Stimulated activated CD4-positive, alpha-beta T cell treated with anti-CD3 and anti-CD28 coated beads, TNF-alpha, amount 100 ng/mL, for 24 hours (primary cell): ENCODE measurements around the gene LSM4.

Source experiments
- DNase-seq, 3 experiments: peaks; one replicate each; pipeline ENCODE4 v3.0.0-alpha.2; 2020; ENCODE audit warnings: low read depth in 3 of 3

LSM4 gene

GRCh38 chr19:18279266-18279515 lies 43.7 kb downstream of the LSM4 start:
- no peak for DNase-seq

- peak in 1 of 3 experiments; percentile 52 for DNase-seq
Observed at GRCh38 chr19:18278521-18279265, 44.2 kb downstream of the LSM4 start.

GRCh38 chr19:18274781-18275356 lies 48.0 kb downstream of the LSM4 start:
- no peak for DNase-seq

GRCh38 chr19:18274219-18274780 lies 48.6 kb downstream of the LSM4 start, which contains the start of gene IQCN:
TSS of gene IQCN (minus strand) at chr19:18274452. CDS start at chr19:18269478, 4,974 bp downstream.
- no peak for DNase-seq

- no peak for DNase-seq
Observed at GRCh38 chr19:18273561-18274218, 49.2 kb downstream of the LSM4 start.

- DNase-seq, result no peak
Observed at GRCh38 chr19:18271433-18271841, 51.4 kb downstream of the LSM4 start.

GRCh38 chr19:18270326-18270725 lies 52.5 kb downstream of the LSM4 start:
- no peak for DNase-seq

- no peak for DNase-seq
Observed at GRCh38 chr19:18269070-18269723, 53.7 kb downstream of the LSM4 start.

- DNase-seq, result no peak
Observed at GRCh38 chr19:18266771-18267686, 55.8 kb downstream of the LSM4 start.

GRCh38 chr19:18265582-18265981 lies 57.3 kb downstream of the LSM4 start:
- DNase-seq, result no peak

GRCh38 chr19:18264971-18265540 lies 57.8 kb downstream of the LSM4 start:
- DNase-seq, result no peak

GRCh38 chr19:18264137-18264854 lies 58.6 kb downstream of the LSM4 start:
- DNase-seq, result no peak

- DNase-seq, result no peak
Observed at GRCh38 chr19:18263324-18264136, 59.3 kb downstream of the LSM4 start.

- DNase-seq, result no peak
Observed at GRCh38 chr19:18262917-18263316, 60.0 kb downstream of the LSM4 start.

GRCh38 chr19:18262144-18262543 lies 60.7 kb downstream of the LSM4 start:
- DNase-seq, result no peak

GRCh38 chr19:18261474-18261873 lies 61.4 kb downstream of the LSM4 start:
- no peak for DNase-seq

GRCh38 chr19:18259893-18260292 lies 63.0 kb downstream of the LSM4 start:
- DNase-seq, result no peak

- DNase-seq, result no peak
Observed at GRCh38 chr19:18257503-18258470, 65.1 kb downstream of the LSM4 start.
